Stimulated activated CD8-positive, alpha-beta memory T cell treated with anti-CD3 and anti-CD28 coated beads, Interleukin-7, amount 100 ng/mL, for 48 hours (primary cell): ENCODE results near the gene MRPS7.
"Not testable (repeated sequence)": the region's sequence is repeated elsewhere in the genome, so short reads cannot be mapped to it uniquely, and the experiment has no call there.

Experiments used
- DNase-seq, 2 donors: peaks; one replicate each; pipeline ENCODE4 v3.0.0-alpha.2; 2020; ENCODE audit warnings: low read depth in 1 of 2; ENCODE audit errors: extremely low read depth in 1 of 2

MRPS7 gene

GRCh38 chr17:75242461-75243042, 19.1 kb upstream of the MRPS7 start:
- DNase-seq, result no peak

DNA sequence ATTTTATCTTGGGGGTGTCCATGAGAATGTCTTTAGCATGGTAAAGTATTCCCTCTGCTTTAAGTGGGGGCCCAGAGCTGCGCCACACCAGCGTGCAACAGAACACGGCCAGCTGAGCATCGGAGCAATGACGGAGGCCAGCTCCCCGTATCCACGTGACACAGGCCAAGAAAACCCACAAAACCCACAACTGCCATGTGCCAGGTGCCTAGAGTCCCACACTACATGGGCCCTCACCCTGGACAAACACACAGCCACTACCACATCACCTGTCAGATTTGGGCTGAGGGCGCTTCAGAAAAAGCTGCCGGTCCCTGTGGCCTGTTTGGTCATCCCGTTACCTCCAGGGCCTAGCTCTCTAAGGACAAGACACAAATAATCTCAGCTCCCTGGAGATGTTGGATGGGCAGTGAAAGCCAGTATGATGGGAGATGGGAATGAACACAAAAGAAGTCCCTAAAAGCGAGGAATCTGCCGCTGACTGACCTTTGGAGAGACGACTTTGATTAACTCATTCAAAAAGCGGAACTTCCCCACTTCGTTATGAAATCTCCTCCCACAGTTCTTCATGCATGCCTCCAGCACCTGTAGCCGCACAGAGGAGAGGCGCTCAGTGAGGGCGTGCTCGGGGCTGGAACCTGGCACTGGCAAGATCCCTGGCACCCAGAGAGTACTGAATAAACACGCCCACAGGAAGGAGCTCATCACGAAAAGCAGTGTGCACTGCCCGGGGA, 17.4 kb upstream of the MRPS7 start:
- DNase-seq, result no peak

DNA sequence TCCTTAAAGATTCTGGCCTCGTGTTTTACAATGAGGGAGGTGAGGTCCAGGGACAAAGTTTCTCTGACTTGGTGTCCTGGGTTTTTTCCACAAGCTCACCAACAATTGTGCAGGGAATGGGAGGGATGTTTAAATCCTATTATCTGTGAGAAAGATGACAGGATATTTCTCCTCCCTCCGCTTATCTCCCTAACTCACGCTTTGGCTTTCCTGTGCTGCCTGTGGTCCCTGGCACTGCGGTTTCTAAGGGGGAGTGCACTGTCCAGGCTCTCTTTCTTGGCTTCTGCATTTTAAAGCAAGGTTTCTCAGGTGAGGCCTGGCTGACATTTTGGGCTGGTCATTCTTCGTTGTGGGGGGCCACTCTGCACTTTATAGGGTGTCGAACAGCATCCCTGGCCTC, 16.7 kb upstream of the MRPS7 start:
- DNase-seq, result no peak

DNA sequence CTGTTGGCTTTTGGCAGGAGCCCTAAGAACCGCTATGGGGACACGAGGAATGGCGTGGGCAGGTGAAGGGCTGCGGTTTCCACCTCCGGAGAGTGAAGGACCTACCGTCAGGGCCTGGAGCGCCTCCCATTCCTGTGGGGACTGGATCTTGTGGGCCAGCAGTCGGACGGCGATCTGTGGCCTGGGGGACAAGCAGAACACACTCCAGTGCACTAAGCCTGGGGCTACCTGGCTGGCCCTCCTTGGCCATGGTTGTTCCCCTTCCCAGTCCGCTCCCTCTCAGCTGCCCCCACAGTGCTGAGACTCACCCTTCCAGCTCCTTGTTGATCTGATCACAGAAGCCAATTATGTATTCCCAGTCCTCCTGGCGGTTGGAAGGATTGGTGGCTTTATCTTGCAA, 15.3 kb upstream of the MRPS7 start:
- no peak for DNase-seq

GRCh38 chr17:75249564-75249963, 12.1 kb upstream of the MRPS7 start:
- no peak for DNase-seq

DNA sequence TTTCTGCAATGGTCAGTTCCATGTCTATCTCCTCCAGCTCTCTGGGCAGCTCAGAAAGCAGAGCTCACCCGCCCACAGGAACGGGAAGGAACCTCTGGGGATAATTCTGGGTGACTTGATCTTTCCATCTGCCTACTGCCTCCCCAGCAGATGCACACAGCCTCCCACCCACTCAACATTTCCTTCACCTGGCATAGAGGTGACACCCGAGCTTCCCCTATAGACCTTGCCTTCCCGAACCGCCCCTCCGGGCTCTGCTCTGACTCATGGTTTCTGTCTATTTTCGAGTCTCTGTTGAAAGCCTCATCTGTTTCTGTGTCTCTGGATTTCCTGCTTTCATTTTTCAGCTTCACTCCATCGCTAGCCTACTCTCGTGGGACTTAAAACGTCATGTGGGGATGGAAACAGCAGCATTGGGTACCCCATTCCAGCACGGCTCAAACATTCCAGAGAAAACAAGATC, 11.6 kb upstream of the MRPS7 start:
- DNase-seq, result peak; percentile 60 to 87

GRCh38 chr17:75252039-75252816, 9.5 kb upstream of the MRPS7 start:
- DNase-seq, result no peak

DNA sequence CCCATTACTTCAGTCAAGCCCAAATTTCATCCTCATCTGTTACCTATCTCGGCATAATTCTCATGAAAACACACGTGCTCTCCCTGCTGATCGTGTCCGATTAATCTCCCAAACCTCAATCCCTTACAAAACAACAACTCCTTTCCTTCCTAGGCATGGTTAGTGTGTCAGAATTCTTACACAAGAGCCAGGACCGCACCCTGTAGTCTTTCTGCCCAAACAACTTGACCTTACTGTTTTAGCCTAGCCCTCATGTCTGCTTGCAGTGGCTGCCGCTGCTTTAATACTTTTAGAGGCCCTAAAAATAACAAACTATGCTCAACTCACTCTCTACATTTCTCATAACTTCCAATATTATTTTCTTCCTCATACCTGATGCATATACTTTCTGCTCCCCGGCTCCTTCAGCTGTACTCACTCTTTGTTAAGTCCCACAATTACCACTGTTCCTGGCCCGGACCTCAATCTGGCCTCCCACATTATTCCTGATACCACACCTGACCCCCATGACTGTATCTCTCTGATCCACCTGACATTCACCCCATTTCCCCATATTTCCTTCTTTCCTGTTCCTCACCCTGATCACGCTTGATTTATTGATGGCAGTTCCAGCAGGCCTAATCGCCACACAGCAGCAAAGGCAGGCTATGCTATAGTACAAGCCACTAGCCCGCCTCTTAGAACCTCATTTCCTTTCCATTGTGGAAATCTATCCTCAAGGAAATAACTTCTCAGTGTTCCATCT, 5.6 kb upstream of the MRPS7 start:
- DNase-seq, result not testable (repeated sequence)

- DNase-seq, result not testable (repeated sequence)
Measured at GRCh38 chr17:75257228-75257627, 4.5 kb upstream of the MRPS7 start.

DNA sequence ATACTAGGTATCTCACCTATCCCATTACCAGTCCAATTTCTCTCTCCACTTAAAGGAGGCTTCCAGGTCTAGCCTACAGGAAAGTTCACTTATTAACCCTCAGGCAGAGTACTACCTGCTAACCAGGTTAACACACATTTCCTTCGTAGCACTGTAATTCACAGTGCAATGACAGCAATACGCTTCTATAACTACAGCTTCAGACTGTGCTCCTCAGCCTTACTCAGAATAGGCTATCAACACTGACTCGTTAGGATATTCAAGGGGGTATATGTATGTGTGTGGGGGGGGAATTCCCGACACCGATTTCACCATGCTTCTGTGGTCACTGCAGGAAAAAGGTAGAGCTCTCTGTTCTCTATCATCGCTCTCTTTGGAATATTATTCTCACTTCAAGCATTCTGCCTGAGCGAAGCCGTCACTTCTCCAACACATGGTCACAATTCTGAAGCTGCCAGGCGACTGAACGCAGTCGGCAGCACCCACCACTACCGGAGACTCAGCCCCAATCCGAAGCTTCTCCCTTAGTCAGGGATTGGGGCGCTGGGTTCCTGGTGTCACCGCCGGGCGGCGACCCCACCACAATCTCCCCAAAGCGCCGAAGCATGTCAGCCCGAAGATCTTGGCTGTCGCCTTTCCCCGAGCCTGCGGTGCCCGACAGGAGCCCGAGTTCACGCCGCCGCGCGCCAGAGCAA, 891 bp upstream of the MRPS7 start:
- no peak for DNase-seq

GRCh38 chr17:75262112-75262606, 480 bp downstream of the MRPS7 start:
- DNase-seq, result no peak

DNA sequence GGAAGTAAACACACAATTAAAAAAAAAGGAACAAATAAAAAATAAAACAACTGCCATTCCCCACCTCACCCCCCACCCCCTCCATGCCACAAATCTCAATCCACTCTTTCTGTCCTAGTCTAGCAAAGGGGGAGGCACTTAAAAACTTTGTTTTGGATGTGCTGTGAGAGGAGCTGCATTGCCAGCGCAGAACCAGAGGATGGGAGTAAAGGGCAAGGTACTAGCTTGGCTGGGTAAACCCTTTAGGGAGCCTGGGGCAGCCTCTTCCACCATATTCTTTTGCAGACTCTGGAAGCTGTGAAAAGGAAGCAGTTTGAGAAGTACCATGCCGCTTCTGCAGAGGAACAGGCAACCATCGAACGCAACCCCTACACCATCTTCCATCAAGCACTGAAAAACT, 1.4 kb downstream of the MRPS7 start:
- no peak for DNase-seq

DNA sequence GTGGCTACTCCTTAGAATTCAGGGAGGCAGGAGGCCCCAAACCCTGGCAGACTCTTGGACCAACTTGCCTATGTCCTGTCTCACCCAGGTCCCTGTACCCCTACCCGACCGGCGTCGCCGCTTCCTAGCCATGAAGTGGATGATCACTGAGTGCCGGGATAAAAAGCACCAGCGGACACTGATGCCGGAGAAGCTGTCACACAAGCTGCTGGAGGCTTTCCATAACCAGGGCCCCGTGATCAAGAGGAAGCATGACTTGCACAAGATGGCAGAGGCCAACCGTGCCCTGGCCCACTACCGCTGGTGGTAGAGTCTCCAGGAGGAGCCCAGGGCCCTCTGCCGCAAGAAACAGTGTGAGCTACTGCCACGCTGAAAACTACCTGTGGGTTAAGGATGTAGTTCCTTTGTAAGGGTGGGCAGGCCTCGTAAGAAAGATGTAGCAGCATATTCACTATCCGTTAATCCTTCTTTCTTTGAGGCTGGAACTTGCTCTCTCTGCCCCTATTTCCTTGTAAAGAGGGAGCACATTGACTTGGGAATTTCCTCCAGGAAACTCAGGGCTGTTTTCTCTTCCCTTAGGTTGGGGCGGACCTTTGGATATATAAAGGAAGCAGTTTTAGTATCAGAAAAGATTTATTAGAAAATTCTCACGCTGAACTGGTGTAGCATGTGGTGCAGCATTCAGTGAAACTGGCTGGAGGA, 4.1 kb downstream of the MRPS7 start:
- DNase-seq, result no peak

DNA sequence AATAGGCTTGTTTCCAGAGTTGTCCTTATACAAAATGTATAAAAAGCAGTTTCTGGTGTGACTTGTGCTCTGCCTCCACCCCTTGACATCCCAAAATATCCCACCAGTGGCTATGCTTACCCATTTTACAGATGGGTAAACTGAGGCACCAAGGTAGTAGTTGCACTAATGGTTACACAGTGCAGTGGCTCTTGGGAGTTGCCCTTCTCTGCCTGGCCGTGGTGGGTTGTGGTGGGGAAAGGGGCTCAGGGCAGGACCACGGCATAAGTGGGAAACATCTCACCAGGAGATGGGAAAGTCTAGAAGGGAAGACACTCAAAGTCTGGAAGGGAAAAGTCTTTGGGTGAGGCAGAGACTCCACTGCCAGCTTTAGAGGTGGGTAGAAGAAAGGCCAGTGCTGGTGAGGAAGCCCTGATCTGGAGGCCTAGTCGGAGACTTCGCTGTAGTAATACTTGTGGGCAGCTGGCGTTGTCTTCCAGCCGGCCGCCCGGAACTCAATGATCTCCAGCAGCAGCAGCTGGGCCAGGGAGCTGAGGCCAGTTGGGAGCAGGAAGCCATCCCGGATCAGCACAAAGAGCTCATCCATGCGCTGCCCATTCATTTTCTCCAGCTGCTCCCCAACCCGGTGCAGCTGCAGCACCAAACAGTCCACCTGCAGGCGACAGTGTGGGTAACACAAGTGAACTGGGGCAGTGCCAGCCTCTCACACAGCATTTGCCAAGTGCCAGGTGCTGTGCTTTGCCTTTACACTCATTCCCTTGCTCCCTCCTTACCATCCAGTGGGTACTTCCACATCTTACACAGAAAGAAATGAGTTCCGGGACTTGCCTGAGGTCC, 4.9 kb downstream of the MRPS7 start:
- no peak for DNase-seq

- no peak for DNase-seq
Measured at GRCh38 chr17:75267153-75267410, 5.4 kb downstream of the MRPS7 start.

- no peak for DNase-seq
Measured at GRCh38 chr17:75267411-75268232, 5.9 kb downstream of the MRPS7 start.

DNA sequence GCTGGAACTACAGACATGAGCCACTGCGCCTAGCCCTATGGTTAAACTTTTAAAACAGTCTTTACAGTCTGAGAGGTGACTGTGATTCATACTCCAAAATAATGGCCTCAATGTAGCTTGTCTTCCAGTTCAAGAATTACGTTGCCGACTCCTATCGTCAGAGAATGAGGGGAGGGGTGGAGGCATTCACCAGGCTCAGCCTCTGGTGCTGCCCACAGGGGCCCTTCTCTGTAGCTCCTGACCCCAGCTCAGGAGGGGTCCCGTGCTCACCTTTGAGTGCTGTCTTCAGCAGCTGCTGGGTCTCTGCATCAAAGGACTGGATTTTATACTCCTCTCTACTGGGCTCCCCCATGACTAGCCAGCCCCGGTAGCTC, 8.2 kb downstream of the MRPS7 start:
- DNase-seq, result no peak

GRCh38 chr17:75270218-75270965, 8.7 kb downstream of the MRPS7 start:
- DNase-seq, result peak; percentile 50 to 59
